Thyroid gland (tissue), 4 donors: Measurements from ENCODE around the gene ADAP1.

Experiments
- CTCF ChIP-seq, 6 experiments: fragments of 200-600 bp in 3 of 6; fragments of 450-650 bp in 3 of 6; sonication (generic) in 3 of 6; IDR thresholded peaks; one replicate each; pipeline ENCODE4 v1.5.1; 2016 to 2019; ENCODE audit warnings: antibody characterized with exemption in 6 of 6, mild to moderate bottlenecking in 2 of 6, inconsistent platforms in 1 of 6, moderate library complexity in 1 of 6
- POLR2A ChIP-seq, 2 donors: fragments of 450-650 bp; IDR thresholded peaks; one replicate each; pipeline ENCODE4 v1.6.1; 2017; ENCODE audit warnings: antibody characterized with exemption in 2 of 2, mild to moderate bottlenecking in 2 of 2, moderate library complexity in 1 of 2

- no peak for TF ChIP-seq POLR2A (IDR thresholded peaks at IDR 0.05)
- TF ChIP-seq CTCF (IDR thresholded peaks at IDR 0.05) = no peak
These were observed 54.7 kb downstream of the ADAP1 start for GRCh38 chr7:899806-900205.
